BLaER1 (cell line): ENCODE results near the gene SMAD7.

Experiments used
- H3K27ac ChIP-seq: shearing (Covaris generic); formaldehyde crosslinking; 2 replicates; pipeline ENCODE4 v1.8.1; 2022
- H3K27me3 ChIP-seq: shearing (Covaris generic); formaldehyde crosslinking; 2 replicates; pipeline ENCODE4 v1.8.1; 2022
- H3K36me3 ChIP-seq: shearing (Covaris generic); formaldehyde crosslinking; 2 replicates; pipeline ENCODE4 v1.8.1; 2022
- H3K4me1 ChIP-seq: shearing (Covaris generic); formaldehyde crosslinking; 2 replicates; pipeline ENCODE4 v1.8.1; 2022
- H3K4me2 ChIP-seq: shearing (Covaris generic); formaldehyde crosslinking; 2 replicates; pipeline ENCODE4 v1.8.1; 2022
- H3K4me3 ChIP-seq: shearing (Covaris generic); formaldehyde crosslinking; 2 replicates; pipeline ENCODE4 v1.8.1; 2022
- H3K9ac ChIP-seq: shearing (Covaris generic); formaldehyde crosslinking; 2 replicates; pipeline ENCODE4 v1.8.1; 2022
- H3K9me3 ChIP-seq: shearing (Covaris generic); formaldehyde crosslinking; 2 replicates; pipeline ENCODE4 v1.8.1; 2022
- H4K20me1 ChIP-seq: shearing (Covaris generic); formaldehyde crosslinking; 2 replicates; pipeline ENCODE4 v1.8.1; 2022
- Cebpa-rat ChIP-seq: shearing (Covaris generic); IDR thresholded peaks from 2 replicates; pipeline ENCODE4 v1.8.1; 2022

The SMAD7 gene

DNA sequence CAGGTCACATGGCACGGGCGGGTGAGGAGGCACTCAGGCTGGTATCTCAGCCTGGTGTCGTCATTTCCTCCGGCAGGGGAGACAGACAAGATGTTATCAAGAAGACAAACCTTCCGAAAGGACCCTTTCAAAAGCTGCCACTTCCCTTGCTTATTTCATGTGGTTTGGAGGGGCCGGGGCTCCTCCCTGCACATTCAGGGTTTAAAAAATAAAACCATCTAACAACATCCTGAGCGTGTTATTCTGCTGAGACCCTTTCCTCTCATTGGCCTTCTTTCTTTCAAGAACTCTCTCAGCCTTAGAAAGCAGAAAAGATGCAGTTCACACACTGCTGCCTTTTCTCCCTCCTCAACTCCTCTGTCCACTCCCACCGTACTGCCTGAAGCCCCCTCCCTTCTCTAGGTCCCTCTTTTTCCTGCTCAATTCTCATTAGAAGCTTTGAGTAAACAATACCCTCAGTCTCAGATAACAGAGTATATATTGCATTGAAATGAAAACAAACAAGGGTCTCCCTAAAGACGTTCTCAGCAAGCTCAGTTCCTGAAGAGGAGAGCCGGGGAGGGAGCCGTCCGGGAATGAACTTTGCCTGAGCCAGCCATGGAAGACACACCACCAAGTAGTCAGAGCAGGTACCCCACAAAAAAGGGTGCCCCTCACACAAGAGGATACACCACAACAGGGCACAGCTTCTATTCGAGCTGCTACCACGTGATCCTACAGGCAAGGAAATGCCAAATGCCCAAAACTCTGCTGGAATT lies 9.7 kb downstream of the SMAD7 start:
- Histone ChIP-seq H3K9ac (peak overlapping the region; percentile 33), H4K20me1 (peaks cover 100% of the 10 kb centered on the region), H3K36me3 (peaks cover 61% of the 10 kb centered on the region)

GRCh38 chr18:48939205-48940097 lies 11.3 kb downstream of the SMAD7 start:
- no peak overlapping the region for H3K4me3 ChIP-seq
- peaks cover 45% of the 10 kb centered on the region for H3K36me3 ChIP-seq
- TF ChIP-seq Cebpa-rat, result no peak
- peaks cover 4% of the 10 kb centered on the region; the same call in 1 of the 2 replicates for H3K27me3 ChIP-seq
- H3K27ac ChIP-seq, result 0 out of 2 replicates have a peak overlapping the region, but pooled peaks have one; percentile 49
- H3K4me2 ChIP-seq, result peak overlapping the region; percentile 79
- H3K9ac ChIP-seq, result 0 out of 2 replicates have a peak overlapping the region, but pooled peaks have one; percentile 22
- H3K4me1 ChIP-seq, result peaks cover 95% of the 10 kb centered on the region
- peaks cover 100% of the 10 kb centered on the region for H4K20me1 ChIP-seq
- no peaks in the 10 kb centered on the region for H3K9me3 ChIP-seq

More for the DNA sequence above, 9.7 kb downstream of the SMAD7 start:
- Histone ChIP-seq H3K27ac (peak overlapping the region; percentile 49; the same call in 1 of the 2 replicates), H3K4me3 (no peak overlapping the region), H3K4me1 (peaks cover 93% of the 10 kb centered on the region), H3K27me3 (peaks cover 9% of the 10 kb centered on the region; the same call in 1 of the 2 replicates), H3K9me3 (no peaks in the 10 kb centered on the region), H3K4me2 (peak overlapping the region; percentile 79)
- no peak for TF ChIP-seq Cebpa-rat

DNA sequence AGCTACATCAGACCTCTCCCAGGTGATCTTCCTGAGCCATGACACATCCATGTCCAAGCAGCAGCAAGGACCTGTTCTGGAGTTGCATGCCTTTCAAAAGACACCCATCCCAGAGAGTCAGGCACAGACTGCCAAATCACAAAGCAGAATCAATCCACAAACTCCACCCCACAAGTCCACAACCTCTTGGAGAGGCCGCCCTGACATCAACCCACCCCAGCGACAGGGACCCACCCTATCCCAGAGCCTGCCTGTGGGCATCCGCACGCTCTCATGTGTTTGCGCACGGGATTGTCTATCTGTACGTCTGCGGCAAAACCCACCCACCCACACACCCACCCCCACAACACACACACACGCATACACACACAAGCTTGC lies 11.9 kb downstream of the SMAD7 start:
- no peak for TF ChIP-seq Cebpa-rat
- Histone ChIP-seq H3K27me3 (no peaks in the 10 kb centered on the region; the same call in 1 of the 2 replicates), H4K20me1 (peaks cover 100% of the 10 kb centered on the region), H3K4me2 (peak overlapping the region; percentile 96), H3K4me1 (peaks cover 95% of the 10 kb centered on the region), H3K9me3 (no peaks in the 10 kb centered on the region), H3K36me3 (peaks cover 39% of the 10 kb centered on the region; the same call in 1 of the 2 replicates), H3K9ac (no peak overlapping the region), H3K27ac (no peak overlapping the region), H3K4me3 (no peak overlapping the region)

DNA sequence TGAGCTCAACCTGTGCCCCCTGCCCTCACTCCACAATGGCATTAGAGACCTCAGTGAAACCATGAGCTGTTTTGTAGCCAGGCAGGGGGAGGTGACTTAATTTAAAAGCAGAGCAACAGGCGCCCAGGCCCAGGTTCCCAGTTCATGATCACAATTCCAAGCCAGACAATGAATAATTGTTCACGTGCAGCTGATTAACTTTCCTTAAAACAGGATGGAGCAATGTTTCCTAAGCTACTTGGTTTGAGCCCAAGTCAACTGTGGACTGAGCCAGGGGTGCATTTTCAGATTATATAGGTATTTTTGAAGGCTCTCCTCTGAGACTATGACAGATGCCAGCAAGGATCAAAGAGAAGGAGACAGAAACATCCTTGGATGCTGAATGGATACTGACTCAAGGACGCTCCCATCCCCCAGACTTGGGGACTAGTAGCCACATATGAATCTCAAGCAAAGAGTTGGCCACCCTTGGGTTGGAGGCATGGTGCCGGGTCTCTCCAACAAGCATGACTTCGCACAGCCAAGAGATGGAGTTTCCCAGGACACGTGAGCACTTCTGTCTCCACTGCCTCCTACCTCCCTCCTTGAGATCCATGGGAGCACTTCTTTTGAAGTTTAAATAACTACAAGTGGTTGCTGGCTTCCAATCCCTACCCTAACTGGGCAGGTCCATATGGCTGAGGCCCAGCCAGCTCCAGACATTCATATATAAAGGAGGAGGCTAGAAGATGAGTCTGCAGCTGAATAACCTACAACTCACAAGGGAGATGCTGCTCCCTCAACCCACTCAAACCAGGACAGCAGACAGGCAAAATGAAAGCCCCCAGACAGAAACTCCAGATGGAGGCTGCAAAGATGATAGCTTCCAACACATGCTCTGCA lies 12.7 kb downstream of the SMAD7 start:
- Histone ChIP-seq H3K27me3 (no peaks in the 10 kb centered on the region; the same call in 1 of the 2 replicates), H4K20me1 (peaks cover 100% of the 10 kb centered on the region), H3K4me2 (peak overlapping the region; percentile 96), H3K4me1 (peaks cover 95% of the 10 kb centered on the region), H3K9me3 (no peaks in the 10 kb centered on the region), H3K36me3 (peaks cover 32% of the 10 kb centered on the region; the same call in 1 of the 2 replicates), H3K9ac (no peak overlapping the region), H3K27ac (no peak overlapping the region), H3K4me3 (no peak overlapping the region)
- no peak for TF ChIP-seq Cebpa-rat

DNA sequence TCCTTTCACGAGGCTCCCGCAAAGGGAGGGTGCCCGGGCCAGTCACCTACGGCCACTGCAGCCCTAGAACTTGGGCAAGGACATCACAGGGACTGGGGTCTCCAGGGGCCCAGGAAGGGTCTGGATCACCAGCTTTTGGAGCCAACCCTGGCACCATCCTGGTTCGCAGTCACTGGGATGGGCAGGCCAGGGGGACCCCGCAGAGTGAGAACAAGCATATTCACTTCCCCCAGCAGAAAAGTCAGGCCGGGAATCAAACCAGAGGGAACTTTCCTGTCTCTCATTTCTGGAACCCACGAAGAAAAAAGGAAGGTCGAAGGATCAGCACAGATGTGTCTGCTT lies 15.4 kb downstream of the SMAD7 start:
- Histone ChIP-seq H3K4me1 (peaks cover 96% of the 10 kb centered on the region), H3K4me3 (peak overlapping the region; percentile 56), H3K27ac (peak overlapping the region; percentile 83), H3K9me3 (no peaks in the 10 kb centered on the region), H3K9ac (peak overlapping the region; percentile 79), H3K4me2 (peak overlapping the region; percentile 96), H3K27me3 (no peaks in the 10 kb centered on the region; the same call in 1 of the 2 replicates), H4K20me1 (peaks cover 100% of the 10 kb centered on the region), H3K36me3 (peaks cover 13% of the 10 kb centered on the region; the same call in 1 of the 2 replicates)
- TF ChIP-seq Cebpa-rat, result no peak

- H3K4me1 ChIP-seq, result peaks cover 96% of the 10 kb centered on the region
- H3K4me3 ChIP-seq, result peak overlapping the region; percentile 56
- H3K9me3 ChIP-seq, result no peaks in the 10 kb centered on the region
- peak overlapping the region; percentile 83 for H3K27ac ChIP-seq
- TF ChIP-seq Cebpa-rat, result peak; percentile 34; the same call in 1 of the 2 replicates
- H3K4me2 ChIP-seq, result peak overlapping the region; percentile 96
- peaks cover 100% of the 10 kb centered on the region for H4K20me1 ChIP-seq
- no peaks in the 10 kb centered on the region; the same call in 1 of the 2 replicates for H3K27me3 ChIP-seq
- peak overlapping the region; percentile 79 for H3K9ac ChIP-seq
- peaks cover 13% of the 10 kb centered on the region; the same call in 1 of the 2 replicates for H3K36me3 ChIP-seq
Measured at GRCh38 chr18:48934723-48935432, 15.9 kb downstream of the SMAD7 start.

- peak overlapping the region; percentile 96 for H3K4me2 ChIP-seq
- peaks cover 100% of the 10 kb centered on the region for H4K20me1 ChIP-seq
- peaks cover 96% of the 10 kb centered on the region for H3K4me1 ChIP-seq
- H3K4me3 ChIP-seq, result peak overlapping the region; percentile 56
- H3K27ac ChIP-seq, result peak overlapping the region; percentile 83
- no peaks in the 10 kb centered on the region; the same call in 1 of the 2 replicates for H3K27me3 ChIP-seq
- no peak for TF ChIP-seq Cebpa-rat
- H3K9me3 ChIP-seq, result no peaks in the 10 kb centered on the region
- peak overlapping the region; percentile 79 for H3K9ac ChIP-seq
- peaks cover 13% of the 10 kb centered on the region; the same call in 1 of the 2 replicates for H3K36me3 ChIP-seq
Measured at GRCh38 chr18:48934415-48934722, 16.4 kb downstream of the SMAD7 start.

GRCh38 chr18:48933578-48934414 lies 17.0 kb downstream of the SMAD7 start:
- no peak for TF ChIP-seq Cebpa-rat
- H3K4me3 ChIP-seq, result peak overlapping the region; percentile 46

More at GRCh38 chr18:48933578-48934414, 17.0 kb downstream of the SMAD7 start:
- Histone ChIP-seq H3K4me1 (peaks cover 100% of the 10 kb centered on the region), H3K9ac (peak overlapping the region; percentile 79), H3K9me3 (no peaks in the 10 kb centered on the region), H3K27me3 (no peaks in the 10 kb centered on the region; the same call in 1 of the 2 replicates), H3K36me3 (peaks cover 13% of the 10 kb centered on the region; the same call in 1 of the 2 replicates), H3K27ac (peak overlapping the region; percentile 83), H4K20me1 (peaks cover 100% of the 10 kb centered on the region), H3K4me2 (peak overlapping the region; percentile 96)
